ENCODE measurements around the gene DUSP15.

- peak; percentile 99 for TF ChIP-seq CTCF (conservative IDR thresholded peaks at IDR 0.05)
- no peak for TF ChIP-seq EZH2 (IDR thresholded peaks at IDR 0.05; ENCODE audit: low read depth)
Measured at GRCh38 chr20:31822421-31823330, 47.7 kb downstream of the DUSP15 start.

Measured in PC-9 (cell line).